Measurements from ENCODE around the gene RUNX2. TPM values are rescaled to one million over a fixed set of nuclear protein-coding genes. Genes with fewer than 3 reads are reported as not detected.
"Not testable (repeated sequence)": the region's sequence is repeated elsewhere in the genome, so short reads cannot be mapped to it uniquely, and the experiment has no call there.

RUNX2 gene
- total RNA-seq, 1 donor from 2014 or later = 0.09 TPM

- H3K4me3 Mint-ChIP-seq = no peak overlapping the region
- no peak overlapping the region for H3K27ac Mint-ChIP-seq
- no peak overlapping the region for H3K4me3 ChIP-seq
- H3K9ac ChIP-seq = no peak overlapping the region
- H3K4me1 ChIP-seq = no peaks in the 10 kb centered on the region
- H3K9me3 ChIP-seq (ENCODE audit: low read depth) = no peaks in the 10 kb centered on the region
- H3K27ac ChIP-seq = no peak overlapping the region
- no peak for TF ChIP-seq CTCF (IDR thresholded peaks at IDR 0.05)
- TF ChIP-seq EZH2phosphoT487 (IDR thresholded peaks at IDR 0.05) = no peak
- TF ChIP-seq EZH2 (IDR thresholded peaks at IDR 0.05) = no peak
- H2AFZ ChIP-seq (replicated peaks) = no peak overlapping the region
- peaks cover 39% of the 10 kb centered on the region for H3K9me3 Mint-ChIP-seq
- H3K27me3 ChIP-seq = no peaks in the 10 kb centered on the region
- no peaks in the 10 kb centered on the region for H3K79me2 ChIP-seq (ENCODE audit: low read depth)
- H3K36me3 ChIP-seq = no peaks in the 10 kb centered on the region
- no peaks in the 10 kb centered on the region for H3F3A ChIP-seq (ENCODE audit: low read depth)
- no peaks in the 10 kb centered on the region for H3K27me3 Mint-ChIP-seq (ENCODE audit: insufficient read depth, low read depth)
- no peaks in the 10 kb centered on the region for H4K20me1 ChIP-seq (ENCODE audit: low read depth)
- no peak for DNase-seq (ENCODE audit: low spot score)
- peaks cover 4% of the 10 kb centered on the region for H3K36me3 Mint-ChIP-seq
- no peaks in the 10 kb centered on the region for H3K4me1 Mint-ChIP-seq
- H3K4me2 ChIP-seq = no peak overlapping the region
These were observed 34.8 kb upstream of the RUNX2 start for GRCh38 chr6:45293306-45293705.

- not testable (repeated sequence) for H3K4me1 Mint-ChIP-seq; H3F3A ChIP-seq (ENCODE audit: low read depth); H3K27me3 ChIP-seq; H3K79me2 ChIP-seq (ENCODE audit: low read depth); H3K9me3 ChIP-seq (ENCODE audit: low read depth); H3K4me2 ChIP-seq; H3K4me1 ChIP-seq; H2AFZ ChIP-seq (replicated peaks); H3K27me3 Mint-ChIP-seq (ENCODE audit: insufficient read depth, low read depth); H4K20me1 ChIP-seq (ENCODE audit: low read depth); H3K4me3 Mint-ChIP-seq; H3K9ac ChIP-seq; H3K4me3 ChIP-seq; H3K36me3 ChIP-seq; H3K36me3 Mint-ChIP-seq; H3K27ac Mint-ChIP-seq
- DNase-seq (ENCODE audit: low spot score) = peak; percentile 3
- H3K9me3 Mint-ChIP-seq = peaks cover 39% of the 10 kb centered on the region
- peak overlapping the region; percentile 49 for H3K27ac ChIP-seq
These were observed 33.9 kb upstream of the RUNX2 start for GRCh38 chr6:45294065-45294701.

GRCh38 chr6:45297320-45297719 lies 30.8 kb upstream of the RUNX2 start:
- H3K27me3 Mint-ChIP-seq (ENCODE audit: insufficient read depth, low read depth) = no peaks in the 10 kb centered on the region
- no peak overlapping the region for H3K4me3 Mint-ChIP-seq

More at GRCh38 chr6:45297320-45297719, 30.8 kb upstream of the RUNX2 start:
- Histone ChIP-seq H4K20me1 (ENCODE audit: low read depth) (no peaks in the 10 kb centered on the region), H3K4me3 (no peak overlapping the region), H2AFZ (replicated peaks) (no peak overlapping the region), H3K4me2 (no peak overlapping the region), H3K27ac (no peak overlapping the region), H3K4me1 (peaks cover 7% of the 10 kb centered on the region), H3K27me3 (no peaks in the 10 kb centered on the region), H3K9ac (no peak overlapping the region), H3F3A (ENCODE audit: low read depth) (no peaks in the 10 kb centered on the region), H3K36me3 (no peaks in the 10 kb centered on the region), H3K9me3 (ENCODE audit: low read depth) (no peaks in the 10 kb centered on the region), H3K79me2 (ENCODE audit: low read depth) (no peaks in the 10 kb centered on the region)
- H3K9me3 Mint-ChIP-seq = peaks cover 29% of the 10 kb centered on the region
- H3K4me1 Mint-ChIP-seq = no peaks in the 10 kb centered on the region
- TF ChIP-seq CTCF (IDR thresholded peaks at IDR 0.05) = no peak
- TF ChIP-seq EZH2 (IDR thresholded peaks at IDR 0.05) = no peak
- no peak for TF ChIP-seq EZH2phosphoT487 (IDR thresholded peaks at IDR 0.05)
- no peaks in the 10 kb centered on the region for H3K36me3 Mint-ChIP-seq
- no peak for DNase-seq (ENCODE audit: low spot score)
- H3K27ac Mint-ChIP-seq = no peak overlapping the region
